GM12878 (cell line): Measurements from ENCODE around the gene CLTCL1. TPM values are rescaled to one million over a fixed set of nuclear protein-coding genes. Genes with fewer than 3 reads are reported as not detected.

Experiments used
- ATAC-seq: fragments of 200-7000 bp; cut with Tn5 transposase; 3 replicates; pipeline ENCODE4 v1.9.1; 2020; ENCODE audit warnings: mild to moderate bottlenecking, moderate library complexity
- BruUV-seq: library from RNA; stranded (reverse); fragments of 400-500 nt; replicated peaks from 2 replicates; lab custom pipeline; 2021; lab: Mats Ljungman, UMichigan
- CTCF ChIA-PET: fragments of 300-600 bp; sonication (Branson Sonifier 250); formaldehyde crosslinking; extraction: SDS; loops from one replicate; lab custom pipeline; 2021; ENCODE audit warnings: inconsistent platforms; lab: Yijun Ruan, JAX
- POLR2A ChIA-PET: fragments of 350-600 bp; formaldehyde crosslinking; extraction: SDS; loops from one replicate; lab custom pipeline; 2021; ENCODE audit warnings: inconsistent platforms; lab: Charles Lee
- RAD21 ChIA-PET: fragments of 300-600 bp; sonication (Branson Sonifier 250); formaldehyde crosslinking; loops from one replicate; lab custom pipeline; 2023; ENCODE audit warnings: antibody characterized with exemption; ENCODE audit not compliant: unreplicated experiment; lab: Charles Lee
- SMC1A ChIA-PET: fragments of 300-600 bp; sonication (Branson Sonifier 250); formaldehyde crosslinking; loops from one replicate; lab custom pipeline; 2023; ENCODE audit not compliant: unreplicated experiment, uncharacterized antibody; lab: Charles Lee
- DNase-seq: peaks from one replicate; pipeline ENCODE4 v3.0.0-alpha.2; 2011; ENCODE audit warnings: low read depth, low spot score
- FAIRE-seq: peaks from 3 replicates; lab custom pipeline; 2011; peaks lifted over from hg19 to GRCh38; lab: Jason Lieb, UNC
- H2AFZ ChIP-seq: 2 replicates; pipeline ENCODE4 v1.6.0; 2011; ENCODE audit warnings: low read depth, low read length, control low read depth; ENCODE audit not compliant: control insufficient read depth
- H3K27ac ChIP-seq: 2 replicates; pipeline ENCODE4 v1.5.1; 2011; ENCODE audit warnings: control low read depth; ENCODE audit not compliant: control insufficient read depth, insufficient read depth
- H3K27me3 ChIP-seq, 2 experiments: replicated peaks in 1 of 2; 2 replicates each; pipeline versions ENCODE4 v1.6.0 to v1.6.1; 2011; ENCODE audit warnings: low read length in 1 of 2; ENCODE audit not compliant: control insufficient read depth in 2 of 2, insufficient read depth in 2 of 2
- H3K36me3 ChIP-seq, 2 experiments: 2 replicates each; pipeline ENCODE4 v1.5.1; 2011; ENCODE audit warnings: low read length in 1 of 2; ENCODE audit not compliant: control insufficient read depth in 2 of 2, insufficient read depth in 2 of 2
- H3K4me1 ChIP-seq: 2 replicates; pipeline ENCODE4 v1.6.1; 2011; ENCODE audit warnings: mild to moderate bottlenecking, low read length, moderate library complexity, mixed read lengths; ENCODE audit not compliant: control insufficient read depth, insufficient read depth
- H3K4me2 ChIP-seq: 2 replicates; pipeline ENCODE4 v1.6.0; 2011; ENCODE audit warnings: control low read depth; ENCODE audit not compliant: control insufficient read depth, insufficient read depth
- H3K4me3 ChIP-seq: fragments of 200-600 bp; sonication (generic); 2 replicates; pipeline ENCODE4 v1.5.1; 2016
- H3K79me2 ChIP-seq: 2 replicates; pipeline ENCODE4 v1.6.0; 2011; ENCODE audit warnings: low read length; ENCODE audit not compliant: control insufficient read depth, insufficient read depth
- H3K9ac ChIP-seq: 2 replicates; pipeline ENCODE4 v1.8.0; 2011; ENCODE audit warnings: low read length, control low read depth, mixed read lengths; ENCODE audit not compliant: control insufficient read depth, insufficient read depth
- H3K9me3 ChIP-seq: replicated peaks from 3 replicates; pipeline ENCODE4 v1.5.1; 2011; ENCODE audit warnings: mild to moderate bottlenecking, low read length; ENCODE audit not compliant: control insufficient read depth, insufficient read depth
- H4K20me1 ChIP-seq: 2 replicates; pipeline ENCODE4 v1.6.0; 2011; ENCODE audit not compliant: control insufficient read depth, insufficient read depth
- ATF7 ChIP-seq: fragments of 450-650 bp; IDR thresholded peaks from 2 replicates; pipeline ENCODE4 v1.6.1; 2016; ENCODE audit warnings: low read depth, mild to moderate bottlenecking
- EP300 ChIP-seq, 2 experiments: fragments of 150-350 bp in 1 of 2; IDR thresholded peaks; 2 replicates each; pipeline ENCODE4 v1.6.1; 2011 to 2012; ENCODE audit warnings: low read depth in 2 of 2, low read length in 2 of 2, borderline replicate concordance in 1 of 2, improper control_type of control experiment in 1 of 2, inconsistent platforms in 1 of 2; ENCODE audit not compliant: control insufficient read depth in 1 of 2
- HDGF ChIP-seq: fragments of 450-650 bp; IDR thresholded peaks from 2 replicates; pipeline ENCODE4 v1.6.1; 2016; ENCODE audit warnings: antibody characterized with exemption
- IKZF1 ChIP-seq: fragments of 450-650 bp; conservative IDR thresholded peaks from 2 replicates; pipeline ENCODE4 v1.6.1; 2017; ENCODE audit warnings: antibody characterized with exemption, mild to moderate bottlenecking
- IRF3 ChIP-seq: fragments of 450-650 bp; IDR thresholded peaks from 2 replicates; pipeline ENCODE4 v1.6.1; 2014; ENCODE audit warnings: mild to moderate bottlenecking
- ZBTB40 ChIP-seq: fragments of 450-650 bp; IDR thresholded peaks from 2 replicates; pipeline ENCODE4 v1.6.1; 2016; ENCODE audit warnings: mild to moderate bottlenecking, moderate library complexity, borderline replicate concordance
- ZNF24 ChIP-seq: fragments of 450-650 bp; IDR thresholded peaks from 2 replicates; pipeline ENCODE4 v1.6.1; 2017; ENCODE audit warnings: antibody characterized with exemption, mild to moderate bottlenecking
- WGBS: methylation state at CpG from one replicate; pipeline ENCODE4 v1.1.6; 2016; ENCODE audit warnings: low lambda C conversion rate; ENCODE audit not compliant: insufficient replicate concordance, insufficient coverage; ENCODE audit errors: missing lambda C conversion rate; 5-methylcytosine and 5-hydroxymethylcytosine counted together
- in situ Hi-C: fragments of 300-500 bp; cut with MboI; formaldehyde crosslinking; loops from 9 replicates; pipeline ENCODE4 v1.14.3; 2018; ENCODE audit warnings: mixed read lengths
- intact Hi-C: fragments of 100-400 bp; cut with micrococcal nuclease; formaldehyde crosslinking; loops from one replicate; pipeline ENCODE4 v1.14.2; 2022; ENCODE audit not compliant: unreplicated experiment
- polyA plus RNA-seq, 11 experiments: library from polyadenylated mRNA; depleted of rRNA in 4 of 11; unstranded in 6 of 11; stranded (reverse) in 5 of 11; fragments of >200 nt; fragmentation: Nextera tagmentation in 4 of 11; fragmentation: Illumina TruSeq in 1 of 11; extraction: Ambion mirVana in 4 of 11; extraction: Trizol in 1 of 11; gene quantifications; 1 replicate in 1 of 11; 2 replicates in 10 of 11; pipeline versions ENCODE4 v1.2.1 to v1.2.3, GENCODE V29; 2011 to 2016; ENCODE audit warnings: inconsistent platforms in 2 of 11, missing spikeins in 2 of 11, low read depth in 1 of 11
- total RNA-seq, 4 experiments: library from RNA; depleted of rRNA in 3 of 4; stranded (reverse); fragments of >200 nt in 3 of 4; fragmentation: Illumina TruSeq in 1 of 4; extraction: Trizol in 1 of 4; gene quantifications; 2 replicates each; pipeline versions ENCODE4 v1.2.1 to v1.2.3, GENCODE V29; 2013 to 2021
- TF ChIP-seq, protein P1 (sequence below): IDR thresholded peaks from 2 replicates; pipeline ENCODE4 v1.6.1; 2012; ENCODE audit warnings: low read depth, low read length, improper control_type of control experiment
- TF ChIP-seq, protein P2 (sequence below): fragments of 450-650 bp; formaldehyde crosslinking; IDR thresholded peaks from 2 replicates; pipeline ENCODE4 v1.4.0; 2022; ENCODE audit warnings: mild to moderate bottlenecking, moderate library complexity

The CLTCL1 gene
- total and polyA plus RNA-seq, 10 of the 15 experiments (the other 5 are each of a cell fraction or from before 2014, with no cell fraction given), result under 0.01 to 0.35 (median 0.12) TPM; not detected in 2

- TF ChIP-seq ZBTB40 (no peak), ZNF24 (no peak), HDGF (no peak), ATF7 (no peak)
Observed at GRCh38 chr22:19241593-19241906, 50.0 kb downstream of the CLTCL1 start (continued).

DNA sequence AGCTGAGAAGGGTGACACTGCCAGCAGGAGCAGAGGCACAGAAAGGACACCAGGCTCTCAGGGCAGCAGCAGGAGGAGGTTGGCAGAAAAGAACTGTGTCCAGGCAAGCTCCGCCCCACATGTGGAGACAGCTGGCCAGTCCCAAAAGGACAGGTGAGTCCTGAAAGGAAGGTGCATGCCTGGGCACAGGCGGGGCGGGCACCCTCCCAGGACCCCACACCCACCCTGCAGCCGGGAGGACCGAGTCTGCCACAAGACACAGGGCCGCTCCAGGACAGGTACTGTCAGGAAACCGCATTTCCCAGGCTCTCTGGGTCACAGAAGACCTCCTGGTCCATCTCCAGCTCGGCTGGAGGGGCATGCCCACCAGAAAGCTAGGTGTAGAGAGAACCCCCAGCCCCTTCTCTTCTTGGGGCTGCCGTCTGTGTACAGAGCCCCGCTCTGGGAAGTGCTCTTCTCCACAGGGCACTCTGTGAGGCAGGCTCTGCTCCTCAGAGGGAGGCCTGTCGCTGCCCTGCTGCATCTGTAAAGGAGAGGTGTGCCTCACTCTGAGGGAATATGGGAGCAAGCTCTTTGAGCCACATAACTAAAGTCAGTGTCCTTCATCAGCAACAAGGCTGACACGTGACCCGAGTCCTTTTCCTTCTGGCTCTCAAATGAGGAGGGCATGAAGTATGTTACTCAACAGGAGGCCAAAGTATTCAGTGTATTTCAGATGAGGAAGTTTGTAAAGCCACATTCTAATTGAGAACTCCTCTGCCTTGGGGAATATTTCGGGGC is 50.5 kb downstream of the CLTCL1 start:
- Histone ChIP-seq H3K4me1 (no peaks in the 10 kb centered on the region), H3K27ac (no peak overlapping the region), H3K4me3 (no peak overlapping the region), H3K9me3 (no peaks in the 10 kb centered on the region), H3K4me2 (no peak overlapping the region), H3K9ac (no peak overlapping the region), H3K36me3 (no peaks in the 10 kb centered on the region), H3K27me3 (peaks cover 1 to 4% of the 10 kb centered on the region in 2 experiments; a peak in 3 of 4 replicates), H2AFZ (no peak overlapping the region), H4K20me1 (no peaks in the 10 kb centered on the region), H3K79me2 (no peaks in the 10 kb centered on the region)
- POLR2A ChIA-PET, result no interaction called here
- FAIRE-seq (no peak), DNase-seq (no peak), ATAC-seq (no peak)
- SMC1A ChIA-PET, result interaction anchor here (1.2 kb wide), 1 partner anchor 8 kb away, joined by 3 read pairs; no protein-coding TSS in a partner anchor
- RAD21 ChIA-PET, result no interaction called here
- 35% methylated on average over 14 of the region's 14 CpGs for whole genome bisulfite sequencing
- in situ Hi-C loops, result no loop called here
- TF ChIP-seq IKZF1, result no peak
- no peak for TF ChIP-seq IRF3
- TF ChIP-seq, protein P1, sequence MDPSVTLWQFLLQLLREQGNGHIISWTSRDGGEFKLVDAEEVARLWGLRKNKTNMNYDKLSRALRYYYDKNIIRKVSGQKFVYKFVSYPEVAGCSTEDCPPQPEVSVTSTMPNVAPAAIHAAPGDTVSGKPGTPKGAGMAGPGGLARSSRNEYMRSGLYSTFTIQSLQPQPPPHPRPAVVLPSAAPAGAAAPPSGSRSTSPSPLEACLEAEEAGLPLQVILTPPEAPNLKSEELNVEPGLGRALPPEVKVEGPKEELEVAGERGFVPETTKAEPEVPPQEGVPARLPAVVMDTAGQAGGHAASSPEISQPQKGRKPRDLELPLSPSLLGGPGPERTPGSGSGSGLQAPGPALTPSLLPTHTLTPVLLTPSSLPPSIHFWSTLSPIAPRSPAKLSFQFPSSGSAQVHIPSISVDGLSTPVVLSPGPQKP, result no peak
- TF ChIP-seq, protein P2, sequence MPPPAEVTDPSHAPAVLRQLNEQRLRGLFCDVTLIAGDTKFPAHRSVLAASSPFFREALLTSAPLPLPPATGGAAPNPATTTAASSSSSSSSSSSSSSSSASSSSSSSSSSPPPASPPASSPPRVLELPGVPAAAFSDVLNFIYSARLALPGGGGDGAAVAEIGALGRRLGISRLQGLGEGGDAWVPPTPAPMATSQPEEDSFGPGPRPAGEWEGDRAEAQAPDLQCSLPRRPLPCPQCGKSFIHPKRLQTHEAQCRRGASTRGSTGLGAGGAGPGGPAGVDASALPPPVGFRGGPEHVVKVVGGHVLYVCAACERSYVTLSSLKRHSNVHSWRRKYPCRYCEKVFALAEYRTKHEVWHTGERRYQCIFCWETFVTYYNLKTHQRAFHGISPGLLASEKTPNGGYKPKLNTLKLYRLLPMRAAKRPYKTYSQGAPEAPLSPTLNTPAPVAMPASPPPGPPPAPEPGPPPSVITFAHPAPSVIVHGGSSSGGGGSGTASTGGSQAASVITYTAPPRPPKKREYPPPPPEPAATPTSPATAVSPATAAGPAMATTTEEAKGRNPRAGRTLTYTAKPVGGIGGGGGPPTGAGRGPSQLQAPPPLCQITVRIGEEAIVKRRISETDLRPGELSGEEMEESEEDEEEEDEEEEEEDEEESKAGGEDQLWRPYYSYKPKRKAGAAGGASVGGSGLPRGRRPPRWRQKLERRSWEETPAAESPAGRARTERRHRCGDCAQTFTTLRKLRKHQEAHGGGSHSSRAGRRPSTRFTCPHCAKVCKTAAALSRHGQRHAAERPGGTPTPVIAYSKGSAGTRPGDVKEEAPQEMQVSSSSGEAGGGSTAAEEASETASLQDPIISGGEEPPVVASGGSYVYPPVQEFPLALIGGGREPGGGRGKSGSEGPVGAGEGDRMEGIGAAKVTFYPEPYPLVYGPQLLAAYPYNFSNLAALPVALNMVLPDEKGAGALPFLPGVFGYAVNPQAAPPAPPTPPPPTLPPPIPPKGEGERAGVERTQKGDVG (CRISPR knock-in tag), result no peak
- no peak for TF ChIP-seq EP300 (IDR thresholded peaks at IDR 0.05; ENCODE audit: borderline replicate concordance in 1 of 2, control insufficient read depth in 1 of 2, low read depth in 2 of 2, low read length in 2 of 2)
- CTCF ChIA-PET, result no interaction called here
- no TSS peak for BruUV-seq
- intact Hi-C loops, result no loop called here
